Glomerular visceral epithelial cell (primary cell): ENCODE measurements around the gene CATSPERB.
"Not testable (repeated sequence)": the region's sequence is repeated elsewhere in the genome, so short reads cannot be mapped to it uniquely, and the experiment has no call there.

Source experiments
- DNase-seq: peaks from one replicate; pipeline ENCODE4 v3.0.0-alpha.2; 2016; ENCODE audit errors: extremely low spot score

Gene CATSPERB

GRCh38 chr14:91667101-91667500 is 64.8 kb downstream of the CATSPERB start:
- not testable (repeated sequence) for DNase-seq

- DNase-seq = no peak
Observed at GRCh38 chr14:91660790-91661189, 71.1 kb downstream of the CATSPERB start.

GRCh38 chr14:91654836-91655235 is 77.0 kb downstream of the CATSPERB start:
- DNase-seq = no peak

GRCh38 chr14:91653451-91653850 is 78.4 kb downstream of the CATSPERB start:
- DNase-seq = no peak

- DNase-seq = peak; percentile 6
Observed at GRCh38 chr14:91649930-91650329, 82.0 kb downstream of the CATSPERB start.

GRCh38 chr14:91647856-91648255 is 84.0 kb downstream of the CATSPERB start:
- no peak for DNase-seq

GRCh38 chr14:91636604-91637003 is 95.3 kb downstream of the CATSPERB start:
- no peak for DNase-seq

GRCh38 chr14:91624757-91625156 is 107.1 kb downstream of the CATSPERB start:
- no peak for DNase-seq

GRCh38 chr14:91614187-91614586 is 117.7 kb downstream of the CATSPERB start:
- no peak for DNase-seq

- no peak for DNase-seq
Observed at GRCh38 chr14:91613459-91614112, 118.3 kb downstream of the CATSPERB start.

GRCh38 chr14:91611528-91611927 is 120.4 kb downstream of the CATSPERB start:
- DNase-seq = no peak

GRCh38 chr14:91609161-91609560 is 122.7 kb downstream of the CATSPERB start:
- no peak for DNase-seq

- no peak for DNase-seq
Observed at GRCh38 chr14:91607322-91608047, 124.4 kb downstream of the CATSPERB start.

- no peak for DNase-seq
Observed at GRCh38 chr14:91606851-91607250, 125.0 kb downstream of the CATSPERB start.

GRCh38 chr14:91604611-91605010 is 127.3 kb downstream of the CATSPERB start:
- DNase-seq = not testable (repeated sequence)

GRCh38 chr14:91599994-91600393 is 131.9 kb downstream of the CATSPERB start:
- DNase-seq = no peak

GRCh38 chr14:91595736-91596135 is 136.2 kb downstream of the CATSPERB start:
- no peak for DNase-seq

GRCh38 chr14:91593957-91594356 is 137.9 kb downstream of the CATSPERB start:
- DNase-seq = not testable (repeated sequence)

- no peak for DNase-seq
Observed at GRCh38 chr14:91586410-91586809, 145.5 kb downstream of the CATSPERB start.

- no peak for DNase-seq
Observed at GRCh38 chr14:91585856-91586255, 146.0 kb downstream of the CATSPERB start.

GRCh38 chr14:91582761-91583160 is 149.1 kb downstream of the CATSPERB start:
- no peak for DNase-seq

- no peak for DNase-seq
Observed at GRCh38 chr14:91580876-91581577, 150.9 kb downstream of the CATSPERB start.
